Stomach (tissue), 4 donors: ENCODE data around the gene ARHGAP26.

ENCODE experiments used
- CTCF ChIP-seq, 7 experiments: fragments of 450-650 bp in 4 of 7; fragments of 200-600 bp in 3 of 7; sonication (generic) in 3 of 7; IDR thresholded peaks; one replicate each; pipeline ENCODE4 v1.5.1; 2016 to 2019; ENCODE audit warnings: antibody characterized with exemption in 7 of 7, control low read depth in 2 of 7, mild to moderate bottlenecking in 1 of 7
- EP300 ChIP-seq: sonication (generic); formaldehyde crosslinking; IDR thresholded peaks from one replicate; pipeline ENCODE4 v1.6.1; 2017; ENCODE audit warnings: antibody characterized with exemption

GRCh38 chr5:143026380-143026779, 256.2 kb downstream of the ARHGAP26 start:
- TF ChIP-seq CTCF (IDR thresholded peaks at IDR 0.05) (no peak), EP300 (no peak)
